Colonic mucosa (tissue), 4 donors: ENCODE results near the gene GADD45A. TPM values are rescaled to one million over a fixed set of nuclear protein-coding genes. Genes with fewer than 3 reads are reported as not detected.
A peak's percentile ranks its signal among the peaks of the same experiment; 100 is the strongest.

Experiments used
- DNase-seq: peaks from one replicate; pipeline ENCODE4 v3.0.0-alpha.2; 2020
- H3K27ac ChIP-seq: fragments of 200-600 bp; one replicate; pipeline ENCODE4 v1.8.0; 2021
- H3K27me3 ChIP-seq: fragments of 200-600 bp; one replicate; pipeline ENCODE4 v1.8.0; 2021
- H3K36me3 ChIP-seq: fragments of 200-600 bp; one replicate; pipeline ENCODE4 v1.8.0; 2021
- H3K4me1 ChIP-seq: fragments of 200-600 bp; one replicate; pipeline ENCODE4 v1.8.0; 2021; ENCODE audit warnings: mild to moderate bottlenecking
- H3K4me3 ChIP-seq: fragments of 200-600 bp; one replicate; pipeline ENCODE4 v1.8.0; 2021
- H3K9ac ChIP-seq, 2 donors: one replicate each; pipeline ENCODE4 v1.7.0; 2013; ENCODE audit warnings: control low read depth in 2 of 2, low read depth in 2 of 2, low read length in 2 of 2
- H3K9me3 ChIP-seq: fragments of 200-600 bp; one replicate; pipeline ENCODE4 v1.8.0; 2021
- CTCF ChIP-seq: fragments of 200-600 bp; IDR thresholded peaks from one replicate; pipeline ENCODE4 v1.8.0; 2022; ENCODE audit warnings: antibody characterized with exemption, mild to moderate bottlenecking
- intact Hi-C: fragments of 100-400 bp; cut with DNase I; formaldehyde crosslinking; loops from one replicate; pipeline ENCODE4 v1.14.1; 2022
- total RNA-seq, 2 donors: library from RNA; stranded (reverse); fragmentation: NEBNext Ultra II Directional in 1 of 2; extraction: Animal tissue kit (Norgen Biotek cat#: 25700) in 1 of 2; gene quantifications; one replicate each; pipeline ENCODE4 v1.2.1, GENCODE V29; 2021
- donor health status: healthy.
- donor health status: DM: no; HTN: no; CAD: no.
- donor health status: DM: no; HTN: no; CAD: no.

Gene GADD45A
- total RNA-seq, 2 donors from 2014 or later, result 29.0 to 29.4 TPM

- H3K4me1 ChIP-seq, result peaks cover 9% of the 10 kb centered on the region
- H3K9me3 ChIP-seq, result no peaks in the 10 kb centered on the region
- no peak overlapping the region for H3K4me3 ChIP-seq
- H3K9ac ChIP-seq, result peak overlapping the region in 1 of 2 donors; percentile 38
- H3K27me3 ChIP-seq, result no peaks in the 10 kb centered on the region
- intact Hi-C loops, result no loop called here
- H3K27ac ChIP-seq, result peak overlapping the region; percentile 24
- peak; percentile 83 for DNase-seq
- no peak for TF ChIP-seq CTCF
- no peaks in the 10 kb centered on the region for H3K36me3 ChIP-seq
Measured at GRCh38 chr1:67716800-67717199, 31.8 kb downstream of the GADD45A start.

GRCh38 chr1:67717876-67718275 is 32.9 kb downstream of the GADD45A start:
- no peaks in the 10 kb centered on the region for H3K9me3 ChIP-seq
- no peak for DNase-seq

GRCh38 chr1:67719329-67720196 is 34.6 kb downstream of the GADD45A start:
- H3K4me3 ChIP-seq, result no peak overlapping the region
- no peak overlapping the region for H3K9ac ChIP-seq
- no peak overlapping the region for H3K27ac ChIP-seq
- H3K9me3 ChIP-seq, result no peaks in the 10 kb centered on the region
- no peaks in the 10 kb centered on the region for H3K4me1 ChIP-seq
- no peaks in the 10 kb centered on the region for H3K27me3 ChIP-seq
- intact Hi-C loops, result loop anchor here (5.0 kb wide), 1 partner anchor 503 kb away; no protein-coding TSS in a partner anchor
- no peaks in the 10 kb centered on the region for H3K36me3 ChIP-seq
- no peak for TF ChIP-seq CTCF
- DNase-seq, result no peak

More at GRCh38 chr1:67717876-67718275, 32.9 kb downstream of the GADD45A start:
- Histone ChIP-seq H3K9ac (peak overlapping the region in 1 of 2 donors; percentile 6), H3K27me3 (no peaks in the 10 kb centered on the region), H3K36me3 (no peaks in the 10 kb centered on the region), H3K27ac (no peak overlapping the region), H3K4me3 (no peak overlapping the region), H3K4me1 (peaks cover 3% of the 10 kb centered on the region)
- intact Hi-C loops, result no loop called here
- no peak for TF ChIP-seq CTCF

- DNase-seq, result no peak
- intact Hi-C loops, result loop anchor here (5.0 kb wide), 1 partner anchor 501 kb away; no protein-coding TSS in a partner anchor
- H3K9me3 ChIP-seq, result no peaks in the 10 kb centered on the region
- no peaks in the 10 kb centered on the region for H3K27me3 ChIP-seq
- no peak for TF ChIP-seq CTCF
- no peaks in the 10 kb centered on the region for H3K36me3 ChIP-seq
- H3K4me3 ChIP-seq, result no peak overlapping the region
- H3K9ac ChIP-seq, result no peak overlapping the region
- no peak overlapping the region for H3K27ac ChIP-seq
- H3K4me1 ChIP-seq, result no peaks in the 10 kb centered on the region
Measured at GRCh38 chr1:67721112-67721511, 36.1 kb downstream of the GADD45A start.

GRCh38 chr1:67721650-67722291 is 36.8 kb downstream of the GADD45A start:
- H3K4me3 ChIP-seq, result no peak overlapping the region
- no peak for DNase-seq
- no peak overlapping the region for H3K9ac ChIP-seq
- H3K27ac ChIP-seq, result no peak overlapping the region
- intact Hi-C loops, result loop anchor here (5.0 kb wide), 1 partner anchor 501 kb away; no protein-coding TSS in a partner anchor
- no peaks in the 10 kb centered on the region for H3K4me1 ChIP-seq
- H3K36me3 ChIP-seq, result no peaks in the 10 kb centered on the region
- H3K27me3 ChIP-seq, result no peaks in the 10 kb centered on the region
- H3K9me3 ChIP-seq, result no peaks in the 10 kb centered on the region
- TF ChIP-seq CTCF, result no peak
